NCI-H226 (cell line): Measurements from ENCODE around the gene MAP7D2.
"Not testable (repeated sequence)": the region's sequence is repeated elsewhere in the genome, so short reads cannot be mapped to it uniquely, and the experiment has no call there.

Source experiments
- DNase-seq: peaks from one replicate; pipeline ENCODE4 v3.0.0-alpha.2; 2015

The MAP7D2 gene

DNA sequence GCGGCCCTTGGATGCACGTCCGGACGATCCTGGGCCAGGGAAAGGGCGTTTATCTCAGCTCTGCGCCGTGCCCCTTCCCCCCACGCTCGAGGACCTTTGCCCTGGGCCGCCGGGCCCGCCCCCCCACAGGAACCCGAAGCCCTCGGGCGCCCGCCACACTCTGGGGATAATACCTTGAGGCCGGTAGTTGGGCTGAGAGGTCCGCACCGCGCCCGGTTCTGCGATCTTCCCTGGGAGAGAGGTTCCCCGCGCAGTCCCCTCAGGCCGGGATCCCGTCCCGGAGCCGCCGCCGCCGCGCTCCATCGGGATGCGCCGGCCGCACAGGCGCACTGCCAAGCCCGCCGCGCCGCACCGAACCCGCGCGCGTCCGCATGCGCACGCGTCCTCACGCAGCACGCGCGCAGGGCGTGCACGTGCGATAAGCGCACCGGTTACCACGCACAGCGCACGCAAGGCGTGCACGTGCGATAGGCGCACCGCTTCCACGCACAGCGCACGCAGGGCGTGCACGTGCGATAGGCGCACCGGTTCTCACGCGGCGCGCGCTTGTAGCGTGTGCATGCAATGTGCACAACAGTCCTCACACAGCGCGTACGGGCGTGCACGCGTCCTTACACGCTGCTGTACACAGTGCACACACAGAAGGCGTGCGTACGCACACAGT is at the start of gene MAP7D2:
MAP7D2 (minus strand) TSS at position 331 of the 664 bp plus-strand sequence; CDS start at position 303, 28 bp downstream.
- DNase-seq = no peak

DNA sequence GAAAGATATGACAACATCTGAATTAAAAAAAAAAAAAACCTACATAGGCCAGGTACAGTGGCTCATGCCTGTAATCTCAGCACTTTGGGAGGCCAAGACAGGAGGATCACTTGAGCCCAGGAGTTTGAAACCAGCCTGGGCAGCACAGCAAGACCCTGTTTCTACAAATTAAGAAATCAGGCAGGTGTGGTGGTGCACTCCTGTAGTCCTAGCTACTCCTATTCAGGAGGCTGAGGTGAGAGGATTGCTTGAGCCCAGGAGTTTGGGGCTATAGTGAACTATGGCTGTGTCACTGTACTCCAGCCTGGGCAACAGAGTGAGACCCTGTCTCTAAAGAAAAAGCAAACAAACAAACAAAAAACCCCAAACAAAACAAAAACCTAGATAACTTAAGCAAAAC is 45.8 kb upstream of the MAP7D2 start:
- DNase-seq = not testable (repeated sequence)

DNA sequence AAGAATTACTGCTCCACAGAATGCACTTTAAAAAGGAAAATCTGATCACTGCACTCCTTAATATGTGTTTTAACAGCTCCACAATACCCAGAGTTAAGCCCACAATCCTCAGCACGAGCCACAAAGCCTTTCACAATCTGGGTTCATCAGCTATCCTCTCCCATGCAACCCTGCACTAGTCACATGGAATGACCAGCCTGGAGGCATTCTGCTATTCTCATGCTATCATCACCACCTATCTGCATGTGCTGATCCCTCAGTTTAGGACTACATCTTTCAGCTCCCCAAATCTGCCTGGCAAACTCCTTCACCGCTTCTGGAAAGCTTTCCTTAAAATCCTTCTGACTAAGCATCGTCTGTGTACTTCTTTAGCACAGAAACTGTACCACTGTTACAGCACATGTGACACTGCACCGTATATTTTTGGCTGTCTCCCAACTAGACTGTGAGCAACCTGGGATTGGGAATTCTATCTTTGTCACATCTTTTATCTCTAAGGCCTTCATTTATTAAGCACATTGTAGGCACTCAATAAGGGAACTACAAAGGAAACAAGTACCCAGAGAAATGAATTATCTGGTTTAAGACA is 43.2 kb upstream of the MAP7D2 start:
- DNase-seq = no peak

DNA sequence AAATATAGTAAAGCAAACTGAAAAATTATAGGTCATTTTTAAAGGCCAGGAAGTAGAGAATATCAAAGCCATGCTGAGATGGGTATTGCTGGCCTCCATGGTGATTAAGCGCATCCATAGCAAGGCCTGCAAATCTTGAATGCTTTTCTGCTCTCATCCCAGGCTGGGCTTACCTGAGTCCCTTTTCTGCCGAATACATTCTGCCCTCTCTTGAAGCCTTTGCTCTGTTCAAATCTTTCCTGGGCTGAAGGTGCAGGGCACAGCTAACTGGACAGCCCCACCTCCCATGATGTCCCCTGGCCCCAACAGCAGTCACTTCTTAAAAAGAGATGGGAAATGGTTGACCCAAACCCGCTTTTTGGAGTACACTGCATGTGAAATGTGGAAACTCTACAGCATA is 35.0 kb upstream of the MAP7D2 start:
- DNase-seq = no peak

DNA sequence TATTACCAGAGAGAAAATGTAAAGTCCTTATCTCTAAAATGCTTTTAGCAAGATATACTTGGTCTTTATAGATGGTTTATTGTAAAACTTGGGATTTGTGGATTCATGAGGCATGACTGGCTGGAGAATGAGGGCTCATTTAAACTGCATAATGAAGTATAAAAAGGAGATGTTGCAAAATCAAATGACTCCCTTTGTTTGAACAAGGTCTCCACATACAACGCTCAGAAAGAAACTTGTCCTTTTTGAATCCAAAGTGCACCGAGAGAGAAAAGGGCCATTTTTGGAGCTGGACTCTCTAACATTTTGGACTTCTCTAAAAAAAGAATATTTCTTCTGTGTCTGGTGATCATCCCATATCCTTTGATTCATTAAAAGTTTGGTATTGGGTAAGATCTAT is 32.6 kb upstream of the MAP7D2 start:
- DNase-seq = no peak

DNA sequence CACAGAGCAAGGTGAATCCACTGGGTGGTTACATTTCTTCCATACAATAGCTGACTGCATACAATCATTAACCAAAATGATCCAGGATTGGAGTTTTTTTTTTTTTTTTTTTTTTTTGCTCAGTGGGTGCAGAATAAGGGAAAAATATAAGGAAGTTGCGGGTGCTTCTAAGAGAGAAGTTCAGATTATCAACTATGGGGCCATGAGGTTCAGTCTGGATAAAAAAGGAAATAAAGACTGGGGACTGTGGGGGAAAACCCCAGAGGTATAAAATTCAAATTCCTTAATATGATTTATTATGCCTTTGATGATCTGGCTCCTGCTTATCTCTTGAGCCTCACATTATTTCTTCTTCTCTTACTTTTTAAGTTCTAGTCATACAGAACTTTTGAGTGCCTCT is 30.9 kb upstream of the MAP7D2 start:
- no peak for DNase-seq

DNA sequence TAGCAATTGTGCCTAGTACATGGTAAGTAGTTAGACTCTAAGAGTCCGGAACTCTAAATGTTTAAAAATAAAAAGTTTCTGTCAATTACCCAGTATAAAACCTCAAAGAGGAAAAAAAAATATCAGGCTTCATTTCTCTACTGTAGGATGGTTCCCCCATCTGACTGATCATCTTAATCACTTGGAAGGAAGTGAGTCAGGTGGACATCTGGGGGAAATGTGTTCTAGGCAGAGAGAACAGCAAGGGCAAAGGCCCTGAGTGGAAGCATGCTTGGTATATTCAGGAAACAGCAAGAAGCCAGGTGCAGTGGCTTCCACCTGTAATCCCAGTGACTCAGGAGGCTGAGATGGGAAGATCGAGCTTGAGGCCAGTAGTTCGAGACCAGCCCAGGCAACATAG is 27.8 kb upstream of the MAP7D2 start:
- peak; percentile 48 for DNase-seq

DNA sequence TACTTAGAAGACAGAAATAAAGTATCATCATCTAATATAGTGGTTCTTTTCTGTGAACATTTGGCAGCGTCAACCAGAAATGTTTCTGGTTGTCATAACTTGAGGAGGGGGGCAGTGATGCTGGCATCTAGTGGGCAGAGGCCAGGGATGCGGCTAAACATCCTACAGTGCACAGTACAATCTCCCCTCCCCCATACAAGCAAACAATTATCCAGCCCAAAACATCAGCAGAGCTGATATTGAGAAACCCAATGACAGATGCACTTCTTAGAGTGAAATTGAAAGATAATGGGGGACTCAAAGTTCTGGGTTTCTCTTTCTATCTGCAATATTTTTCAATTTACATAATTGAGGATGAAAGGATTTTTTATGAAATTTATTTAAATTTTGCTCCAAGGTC is 26.9 kb upstream of the MAP7D2 start:
- no peak for DNase-seq

DNA sequence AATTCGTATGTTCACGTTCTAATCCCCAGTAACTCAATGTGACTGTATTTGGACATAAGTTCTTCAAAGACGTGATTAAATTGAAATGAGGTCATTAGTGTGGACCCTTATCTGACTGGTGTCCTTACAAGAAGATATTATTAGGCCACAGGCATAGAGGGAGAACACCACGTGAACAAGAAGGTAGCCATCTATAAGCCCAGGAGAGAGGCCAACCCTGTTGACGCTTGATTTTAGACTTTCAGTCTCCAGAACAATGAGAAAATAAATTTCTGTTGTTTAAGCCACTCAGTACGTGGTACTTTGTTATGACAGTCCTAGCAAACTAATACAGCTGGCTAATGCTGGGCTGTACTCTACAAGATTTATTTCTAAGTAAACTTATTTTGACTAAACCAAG is 26.4 kb upstream of the MAP7D2 start:
- no peak for DNase-seq

DNA sequence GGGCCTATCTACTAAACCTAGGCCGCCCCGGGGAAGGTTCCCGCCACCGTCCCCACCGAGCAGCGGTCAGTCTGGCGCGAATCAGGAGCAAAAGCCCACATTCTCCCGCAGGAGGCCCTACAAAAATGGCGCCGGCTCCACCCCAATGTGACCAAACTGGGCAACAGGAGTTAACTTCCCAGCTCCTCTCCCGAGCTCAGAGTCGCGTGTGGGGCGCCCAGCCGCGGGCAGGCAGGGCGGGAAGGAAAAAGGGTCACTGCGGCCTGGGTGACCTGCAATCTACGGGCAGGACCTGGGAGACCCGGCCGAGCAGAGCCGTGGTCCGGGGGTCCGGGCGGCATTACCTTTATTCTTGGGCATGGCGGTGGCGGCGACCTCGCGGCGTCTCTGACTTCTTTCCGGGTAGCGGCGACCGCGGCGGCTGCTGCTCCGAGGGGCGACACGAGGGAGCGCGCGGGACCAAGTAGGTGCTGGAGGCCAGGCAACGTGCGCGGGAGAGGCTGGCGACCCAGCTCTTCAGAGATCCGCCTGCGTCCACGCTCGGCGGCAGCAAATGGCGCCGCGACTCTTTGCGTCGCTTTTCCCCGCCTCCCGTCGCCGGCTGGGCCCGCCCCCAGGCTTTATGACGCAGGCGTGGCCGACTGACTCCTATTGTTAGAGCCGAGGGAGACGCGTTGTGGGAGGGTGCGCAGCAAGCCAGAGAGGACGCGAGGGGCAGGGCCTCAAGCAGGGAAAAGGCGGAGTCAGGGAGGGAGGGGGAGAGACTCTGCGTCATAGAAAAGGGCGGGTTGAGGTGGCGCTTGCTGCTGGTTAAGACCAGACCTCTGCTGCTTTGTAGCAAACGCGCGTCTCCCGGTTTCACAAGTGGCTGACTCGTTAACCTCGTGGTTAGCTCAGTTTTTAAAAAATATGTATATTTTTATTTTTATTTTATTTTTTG is 24.8 kb upstream of the MAP7D2 start, which contains the start of gene EIF1AX:
EIF1AX (minus strand) TSS at position 558 of the 940 bp plus-strand sequence; CDS start at position 360, 198 bp downstream.
- DNase-seq = peak; percentile 89

DNA sequence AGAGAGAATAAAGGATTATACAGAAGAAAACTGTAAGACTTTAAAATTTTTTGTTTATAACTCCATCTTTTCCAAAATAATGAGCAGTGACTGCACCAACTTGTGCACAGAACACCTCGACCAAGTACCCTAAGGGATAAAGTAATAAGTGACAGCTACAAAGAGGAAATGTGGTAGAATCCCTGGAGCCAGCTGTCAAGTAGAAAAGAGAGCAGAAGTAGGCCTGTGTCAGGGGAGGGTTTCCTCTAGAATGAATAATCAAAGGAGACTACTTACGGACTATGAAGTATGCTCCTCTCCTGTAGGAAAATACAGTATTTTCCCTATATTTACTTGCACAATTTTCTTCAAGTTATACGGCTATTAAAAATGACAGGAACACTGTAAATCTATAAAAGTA is 23.7 kb upstream of the MAP7D2 start:
- DNase-seq = no peak

DNA sequence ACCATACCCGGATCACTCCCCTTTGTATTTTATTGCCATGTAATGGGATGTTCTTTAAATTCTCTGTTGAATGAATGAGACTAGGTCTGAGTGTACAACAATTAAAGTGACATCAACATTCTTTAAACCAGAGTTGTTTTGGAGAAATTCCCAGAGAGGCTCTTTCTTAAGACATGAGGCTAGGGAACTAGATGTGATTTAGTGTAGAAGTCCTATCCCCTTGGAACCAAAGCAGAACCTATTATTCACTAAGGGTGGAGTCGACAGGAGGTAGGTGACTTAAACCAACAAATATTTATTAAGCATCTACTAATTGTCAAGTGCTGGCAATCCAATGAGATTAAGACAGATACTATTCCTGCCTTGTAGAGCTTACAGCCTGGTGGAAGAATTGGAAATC is 23.3 kb upstream of the MAP7D2 start:
- no peak for DNase-seq

DNA sequence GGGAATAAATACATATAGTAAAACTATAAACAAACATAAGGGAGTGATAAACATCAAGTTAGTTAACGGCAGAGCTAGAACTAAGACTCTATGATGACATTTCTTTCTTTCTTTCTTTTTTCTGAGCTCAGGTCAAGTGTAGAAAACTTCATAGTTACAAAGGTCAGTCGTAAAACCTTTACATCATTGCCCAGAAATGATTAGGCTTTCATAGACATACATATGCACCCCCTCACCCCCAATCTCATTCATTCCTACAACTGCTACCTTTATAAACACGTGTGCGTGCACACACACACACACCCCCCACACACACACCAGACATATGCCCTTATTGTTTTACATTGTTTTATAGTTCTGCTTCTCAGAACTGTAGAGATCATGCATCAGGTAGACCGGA is 19.2 kb upstream of the MAP7D2 start:
- no peak for DNase-seq

DNA sequence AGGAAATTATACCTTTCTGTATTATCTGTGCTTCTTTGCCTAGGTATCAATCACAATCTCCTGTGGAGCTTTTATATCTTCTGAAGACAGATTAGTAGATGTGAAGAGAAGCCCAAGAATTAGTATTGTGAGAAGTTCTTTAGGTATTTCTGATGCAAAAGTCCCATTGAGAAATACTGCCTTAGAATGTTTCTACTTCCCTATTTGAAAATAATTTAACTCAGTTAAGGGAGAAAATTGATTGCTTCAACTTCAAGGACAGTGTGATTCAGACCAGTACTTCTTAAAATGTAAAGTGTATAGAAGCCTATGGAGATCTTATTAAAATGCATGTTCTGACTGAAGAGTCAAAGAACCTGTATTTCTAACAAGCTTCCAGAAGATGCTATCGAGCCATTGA is 16.0 kb upstream of the MAP7D2 start:
- no peak for DNase-seq

DNA sequence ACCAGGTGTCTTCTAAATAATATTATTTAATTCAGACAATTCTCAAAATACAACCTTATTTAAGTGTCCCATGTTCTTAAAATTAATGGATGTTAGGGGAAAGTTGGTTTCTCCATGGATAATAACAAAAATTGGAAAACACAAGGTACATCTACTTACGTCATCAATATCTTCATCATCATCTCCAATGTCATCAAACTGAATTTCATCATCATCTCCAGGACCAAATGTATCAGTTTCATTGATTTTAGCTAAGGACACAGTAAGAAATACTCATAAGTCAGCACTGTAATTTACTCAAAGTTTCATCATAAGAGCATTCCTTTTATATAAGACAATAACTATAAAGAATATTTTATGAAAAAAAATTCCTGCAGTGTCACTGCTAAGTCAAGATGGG is 13.7 kb upstream of the MAP7D2 start:
- no peak for DNase-seq

DNA sequence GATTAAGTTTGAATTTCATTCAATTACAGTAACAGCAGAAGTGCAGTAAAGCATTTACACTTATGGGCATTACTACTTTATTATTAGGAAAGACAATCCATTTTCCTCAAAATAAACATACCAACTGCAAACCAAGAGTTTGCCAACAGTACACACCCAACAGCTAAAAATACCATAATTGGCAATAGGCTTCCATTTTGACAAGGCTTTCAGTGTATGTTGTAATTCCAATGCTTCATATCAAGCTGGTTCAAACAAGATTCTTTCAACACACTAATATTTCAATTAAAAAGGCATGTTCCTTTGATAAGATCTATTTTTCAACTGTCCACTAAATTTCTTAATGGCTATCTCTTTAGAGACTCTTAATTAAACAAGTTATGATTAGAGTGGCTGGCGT is 12.8 kb upstream of the MAP7D2 start:
- no peak for DNase-seq

DNA sequence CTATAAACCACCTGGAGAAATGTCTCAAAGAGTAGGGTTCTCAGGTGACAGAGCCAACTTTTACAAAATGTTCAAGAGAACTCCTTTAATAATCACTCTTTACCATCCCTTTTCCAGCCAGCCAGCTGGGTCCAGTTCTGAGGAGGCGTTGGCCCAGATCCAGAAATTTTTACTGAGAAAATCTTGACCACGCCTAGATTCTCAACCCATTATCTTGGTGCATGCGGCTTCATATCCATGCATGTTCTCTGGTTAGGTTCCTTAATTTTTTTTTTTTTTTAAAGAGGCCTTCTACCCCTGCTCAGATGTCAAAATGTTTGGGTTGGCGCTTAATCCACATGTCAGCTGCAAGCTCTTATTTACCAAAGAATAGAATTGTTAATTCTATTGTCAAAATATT is 12.0 kb upstream of the MAP7D2 start:
- DNase-seq = peak; percentile 20

DNA sequence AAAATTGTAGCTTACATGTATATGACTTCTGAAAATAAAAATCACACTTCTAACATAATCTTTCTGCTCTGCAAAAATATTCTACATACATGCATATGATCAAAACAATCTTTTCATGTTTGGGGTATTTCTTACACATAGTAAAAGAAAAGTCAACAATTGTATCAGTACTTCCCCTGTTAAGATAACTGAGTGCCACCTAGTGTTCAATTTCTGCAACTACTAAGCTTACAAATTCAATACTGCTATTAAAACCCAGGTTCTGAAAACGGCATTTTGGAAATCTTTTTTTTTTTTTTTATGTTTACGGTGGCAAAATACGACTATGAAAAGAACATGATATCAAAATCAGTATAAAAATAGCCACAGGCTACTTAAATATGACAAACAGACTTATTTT is 10.7 kb upstream of the MAP7D2 start:
- not testable (repeated sequence) for DNase-seq

DNA sequence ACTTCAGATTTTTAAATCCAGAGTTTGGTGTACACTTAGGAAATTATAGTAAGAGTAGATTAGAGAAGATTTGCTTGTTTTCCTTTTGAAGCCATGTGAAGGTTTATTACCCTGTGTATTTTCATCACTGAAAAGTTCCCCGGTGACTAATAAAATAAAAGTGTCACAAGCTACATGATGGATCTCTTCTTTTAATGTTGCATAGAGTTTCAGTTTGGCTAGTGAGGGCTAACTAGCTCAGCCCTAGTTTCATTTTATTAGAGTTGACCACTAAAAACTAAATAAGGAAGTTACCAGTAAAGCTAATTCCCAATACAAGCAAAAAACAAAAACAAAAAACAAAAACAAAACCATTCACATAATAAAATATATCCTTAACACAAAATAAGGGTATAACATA is 10.1 kb upstream of the MAP7D2 start:
- DNase-seq = not testable (repeated sequence)

DNA sequence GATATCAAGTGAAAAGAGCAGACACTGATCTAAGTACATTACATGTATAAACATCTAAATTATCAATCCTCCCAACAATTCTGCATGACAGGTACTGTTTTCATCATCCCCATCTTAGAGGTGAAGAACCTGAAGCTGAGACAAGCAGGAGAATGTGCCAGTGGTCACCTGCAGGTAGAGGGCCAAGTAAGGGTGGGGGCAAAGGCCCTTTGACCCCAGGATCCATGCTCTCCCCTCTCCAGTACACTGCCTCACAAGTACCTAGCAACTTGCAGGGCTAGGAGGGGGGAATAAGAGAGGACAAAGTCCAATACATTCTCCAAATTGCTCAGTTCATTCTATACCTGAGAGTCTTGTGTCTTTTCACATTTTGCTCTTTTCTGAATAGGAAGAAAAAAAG is 8.3 kb upstream of the MAP7D2 start:
- no peak for DNase-seq

DNA sequence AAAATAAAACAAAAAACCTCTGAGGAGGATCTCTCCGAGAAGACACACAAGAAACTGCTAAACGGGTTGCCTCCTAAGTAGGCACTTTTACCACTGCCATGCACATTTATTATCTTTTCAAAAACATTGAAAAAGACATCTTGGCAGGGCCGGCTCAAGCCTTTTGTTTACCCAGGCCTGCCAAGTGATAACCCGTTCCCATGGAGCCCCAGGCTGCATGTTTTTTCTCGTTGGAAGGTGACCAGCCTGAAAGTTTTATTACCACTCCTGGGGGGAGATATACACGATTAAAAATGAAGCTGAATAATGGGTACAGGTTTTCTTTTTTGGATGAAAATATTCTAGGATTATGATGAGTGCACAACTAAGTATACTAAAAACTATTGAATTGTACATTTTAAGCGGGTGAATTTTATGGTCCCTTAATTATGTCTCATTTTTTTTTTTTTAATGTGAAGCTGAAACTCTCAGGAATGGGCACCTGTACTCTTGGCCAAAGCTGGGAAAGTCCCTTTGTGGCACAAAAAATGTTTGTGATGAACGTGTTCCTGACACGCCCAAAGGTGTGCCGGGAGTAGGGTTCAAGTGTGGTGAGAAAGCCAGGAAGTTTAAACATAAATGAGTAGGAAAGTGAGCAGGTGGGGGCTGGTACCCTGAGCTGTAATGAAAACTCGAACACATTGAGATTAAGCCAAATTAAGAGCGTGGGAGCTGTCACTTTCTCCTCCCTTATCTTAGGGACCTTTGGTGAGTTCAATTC is 1.5 kb upstream of the MAP7D2 start:
- DNase-seq = peak; percentile 11

DNA sequence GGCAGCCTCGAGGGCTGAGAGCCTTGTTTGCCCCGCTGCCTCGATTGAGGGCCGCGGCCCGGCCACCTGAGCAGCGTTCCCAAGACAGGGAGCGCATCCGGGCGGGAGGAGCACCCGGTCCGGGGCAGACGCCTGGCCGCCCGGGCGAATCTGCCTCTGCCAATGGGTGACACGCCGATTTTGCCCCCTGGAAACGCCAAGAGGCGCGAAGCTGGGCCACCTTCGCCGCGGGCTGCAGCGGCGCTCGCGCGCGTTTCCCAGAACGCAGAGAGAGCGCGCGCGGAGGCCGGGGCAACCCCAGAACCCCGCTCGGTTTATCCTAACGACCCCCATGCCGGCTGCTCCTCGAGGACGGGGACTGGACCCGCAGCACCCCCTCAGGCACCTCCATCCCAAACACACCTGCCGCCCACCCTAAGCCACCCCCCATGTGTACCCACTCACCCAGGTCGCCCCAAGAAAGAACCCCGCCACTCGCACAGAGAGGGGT is 575 bp downstream of the MAP7D2 start:
- DNase-seq = no peak
